Measurements from ENCODE around the gene ZC3H8. TPM values are rescaled to one million over a fixed set of nuclear protein-coding genes. Genes with fewer than 3 reads are reported as not detected.
"Not testable (repeated sequence)": the region's sequence is repeated elsewhere in the genome, so short reads cannot be mapped to it uniquely, and the experiment has no call there.

The ZC3H8 gene
- total RNA-seq, 1 experiment from 2014 or later = 19.9 TPM

DNA sequence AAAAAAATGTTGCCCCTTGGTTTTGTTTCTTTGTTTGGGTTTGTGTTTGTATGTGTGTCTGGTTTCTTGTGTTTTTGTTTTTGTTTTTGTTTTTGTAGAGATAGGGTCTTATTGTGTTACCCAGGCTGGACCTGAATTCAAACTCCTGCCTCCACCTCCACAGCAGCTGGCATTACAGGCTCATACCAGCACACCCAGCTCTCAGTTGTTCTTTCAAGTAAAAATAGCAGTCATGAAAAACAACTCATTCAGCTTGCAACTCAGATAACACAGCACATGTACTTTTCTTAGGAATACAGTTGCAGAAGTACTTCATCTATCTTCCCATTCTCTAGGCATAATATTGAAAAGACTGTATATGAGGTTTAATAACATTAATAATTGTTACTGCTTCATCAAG is 37.0 kb downstream of the ZC3H8 start:
- ChIA-PET CTCF (no interaction called here), POLR2A (no interaction called here)
- Mint-ChIP-seq H3K27me3 (ENCODE audit: insufficient read depth, unreplicated experiment) (no peaks in the 10 kb centered on the region), H3K36me3 (ENCODE audit: insufficient read depth, unreplicated experiment) (peaks cover 30% of the 10 kb centered on the region), H3K4me1 (ENCODE audit: low read depth, unreplicated experiment) (no peaks in the 10 kb centered on the region), H3K9me3 (ENCODE audit: unreplicated experiment) (peaks cover 16% of the 10 kb centered on the region), H3K27ac (ENCODE audit: unreplicated experiment) (no peak overlapping the region), H3K4me3 (ENCODE audit: unreplicated experiment) (no peak overlapping the region)
- TF ChIP-seq, protein P1, sequence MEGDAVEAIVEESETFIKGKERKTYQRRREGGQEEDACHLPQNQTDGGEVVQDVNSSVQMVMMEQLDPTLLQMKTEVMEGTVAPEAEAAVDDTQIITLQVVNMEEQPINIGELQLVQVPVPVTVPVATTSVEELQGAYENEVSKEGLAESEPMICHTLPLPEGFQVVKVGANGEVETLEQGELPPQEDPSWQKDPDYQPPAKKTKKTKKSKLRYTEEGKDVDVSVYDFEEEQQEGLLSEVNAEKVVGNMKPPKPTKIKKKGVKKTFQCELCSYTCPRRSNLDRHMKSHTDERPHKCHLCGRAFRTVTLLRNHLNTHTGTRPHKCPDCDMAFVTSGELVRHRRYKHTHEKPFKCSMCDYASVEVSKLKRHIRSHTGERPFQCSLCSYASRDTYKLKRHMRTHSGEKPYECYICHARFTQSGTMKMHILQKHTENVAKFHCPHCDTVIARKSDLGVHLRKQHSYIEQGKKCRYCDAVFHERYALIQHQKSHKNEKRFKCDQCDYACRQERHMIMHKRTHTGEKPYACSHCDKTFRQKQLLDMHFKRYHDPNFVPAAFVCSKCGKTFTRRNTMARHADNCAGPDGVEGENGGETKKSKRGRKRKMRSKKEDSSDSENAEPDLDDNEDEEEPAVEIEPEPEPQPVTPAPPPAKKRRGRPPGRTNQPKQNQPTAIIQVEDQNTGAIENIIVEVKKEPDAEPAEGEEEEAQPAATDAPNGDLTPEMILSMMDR (IDR thresholded peaks at IDR 0.05; ENCODE audit: insufficient read depth in 1 of 2, low read depth in 1 of 2, low read length in 1 of 2, severe bottlenecking in 1 of 2, unreplicated experiment in 1 of 2) = no peak
- Histone ChIP-seq H3K9me3 (no peaks in the 10 kb centered on the region), H3K4me1 (no peaks in the 10 kb centered on the region), H3K4me3 (ENCODE audit: low read depth, low read length) (no peak overlapping the region), H3K27me3 (replicated peaks; ENCODE audit: control insufficient read depth, insufficient read depth, low read length) (no peaks in the 10 kb centered on the region), H3K36me3 (ENCODE audit: control insufficient read depth, insufficient read depth, low read length) (no peaks in the 10 kb centered on the region; the same call in 1 of the 2 replicates)
- BruUV-seq (replicated peaks) = no TSS peak
- intact Hi-C loops (cut with micrococcal nuclease; ENCODE audit: unreplicated experiment) = loop anchor here (5.0 kb wide), 1 partner anchor 96 kb away; no protein-coding TSS in a partner anchor
- no peak for DNase-seq

DNA sequence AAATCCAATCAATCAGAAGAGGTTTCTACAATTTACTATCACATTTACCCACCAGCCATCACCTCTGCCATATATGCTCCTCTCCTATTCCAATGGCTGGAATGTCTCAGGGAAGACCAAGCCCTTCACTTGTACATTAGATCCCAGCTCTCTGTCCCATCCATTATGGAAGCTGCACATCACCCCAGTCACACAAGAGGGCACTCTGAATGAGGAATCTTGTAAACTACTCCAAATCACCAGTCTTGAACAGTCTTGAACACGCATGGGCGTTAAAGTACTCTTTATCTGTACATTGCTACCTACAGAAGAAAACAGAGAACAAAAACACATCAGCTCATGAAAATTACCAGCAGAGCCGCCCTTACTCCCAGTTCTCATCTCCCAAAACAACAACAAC is 38.7 kb downstream of the ZC3H8 start:
- intact Hi-C loops (cut with micrococcal nuclease; ENCODE audit: unreplicated experiment) = loop anchor here (5.0 kb wide), 1 partner anchor 94 kb away; no protein-coding TSS in a partner anchor
- TF ChIP-seq, protein P1 (IDR thresholded peaks at IDR 0.05; ENCODE audit: insufficient read depth in 1 of 2, low read depth in 1 of 2, low read length in 1 of 2, severe bottlenecking in 1 of 2, unreplicated experiment in 1 of 2) = peak; percentile 29 to 65
- Histone ChIP-seq H3K4me3 (ENCODE audit: low read depth, low read length) (no peak overlapping the region), H3K27me3 (replicated peaks; ENCODE audit: control insufficient read depth, insufficient read depth, low read length) (no peaks in the 10 kb centered on the region), H3K36me3 (ENCODE audit: control insufficient read depth, insufficient read depth, low read length) (no peaks in the 10 kb centered on the region; the same call in 1 of the 2 replicates), H3K4me1 (no peaks in the 10 kb centered on the region), H3K9me3 (no peaks in the 10 kb centered on the region)
- ChIA-PET CTCF (interaction anchor here (0.7 to 1.2 kb wide), 5 partner anchors 43 to 328 kb away, joined by 3 to 9 read pairs (median 3); partner anchors contain the start of genes FBLN7 and RGPD8), POLR2A (no interaction called here)
- BruUV-seq (replicated peaks) = no TSS peak
- Mint-ChIP-seq H3K27me3 (ENCODE audit: insufficient read depth, unreplicated experiment) (no peaks in the 10 kb centered on the region), H3K36me3 (ENCODE audit: insufficient read depth, unreplicated experiment) (peaks cover 14% of the 10 kb centered on the region), H3K27ac (ENCODE audit: unreplicated experiment) (no peak overlapping the region), H3K4me3 (ENCODE audit: unreplicated experiment) (no peak overlapping the region), H3K4me1 (ENCODE audit: low read depth, unreplicated experiment) (no peaks in the 10 kb centered on the region), H3K9me3 (ENCODE audit: unreplicated experiment) (peaks cover 5% of the 10 kb centered on the region)
- DNase-seq = peak; percentile 42 to 51

DNA sequence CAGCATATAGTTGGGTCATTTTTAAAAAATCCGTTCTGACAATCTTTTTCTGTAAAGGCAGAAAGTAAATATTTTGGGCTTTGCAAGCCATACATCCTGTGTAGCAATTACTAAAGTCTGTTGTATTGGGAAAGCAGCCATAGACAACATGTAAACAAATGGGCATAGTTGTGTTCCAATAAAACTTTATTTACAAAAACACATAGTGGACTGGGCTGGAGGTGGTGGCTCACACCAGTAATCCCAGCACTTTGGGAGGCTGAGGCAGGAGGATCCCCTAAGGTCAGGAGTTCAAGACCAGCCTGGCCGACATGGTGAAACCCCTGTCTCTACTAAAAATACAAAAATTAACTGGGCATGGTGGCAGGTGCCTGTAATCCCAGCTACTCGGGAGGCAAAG is 46.9 kb downstream of the ZC3H8 start:
- H3K4me3 ChIP-seq (ENCODE audit: low read depth, low read length); intact Hi-C loops (cut with micrococcal nuclease; ENCODE audit: unreplicated experiment); CTCF ChIA-PET; H3K4me1 Mint-ChIP-seq (ENCODE audit: low read depth, unreplicated experiment); H3K4me3 Mint-ChIP-seq (ENCODE audit: unreplicated experiment); H3K27me3 Mint-ChIP-seq (ENCODE audit: insufficient read depth, unreplicated experiment); BruUV-seq (replicated peaks); DNase-seq; H3K4me1 ChIP-seq; POLR2A ChIA-PET; H3K36me3 ChIP-seq (ENCODE audit: control insufficient read depth, insufficient read depth, low read length); H3K36me3 Mint-ChIP-seq (ENCODE audit: insufficient read depth, unreplicated experiment); H3K27ac Mint-ChIP-seq (ENCODE audit: unreplicated experiment); H3K27me3 ChIP-seq (replicated peaks; ENCODE audit: control insufficient read depth, insufficient read depth, low read length): not testable (repeated sequence)
- H3K9me3 ChIP-seq = peaks cover 18% of the 10 kb centered on the region
- H3K9me3 Mint-ChIP-seq (ENCODE audit: unreplicated experiment) = peaks cover 31% of the 10 kb centered on the region

DNA sequence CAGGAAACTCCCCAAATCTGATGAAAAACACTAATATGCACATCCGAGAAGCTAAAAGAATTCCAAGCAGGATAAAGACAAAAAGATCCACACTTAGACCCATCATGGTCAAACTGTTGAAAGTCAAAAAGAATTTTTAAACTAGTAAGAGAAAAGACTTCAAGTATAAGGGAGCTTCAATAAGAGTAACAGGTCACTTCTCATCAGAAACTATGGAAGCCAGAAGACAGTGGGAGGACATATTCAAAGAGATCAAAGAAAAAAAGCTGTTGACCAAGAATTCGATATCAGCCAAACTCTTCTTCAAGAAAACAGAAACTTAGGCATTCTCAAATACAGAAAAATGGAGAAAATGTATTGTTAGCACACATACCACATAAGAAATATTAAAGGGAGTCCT is 50.4 kb downstream of the ZC3H8 start:
- Mint-ChIP-seq H3K9me3 (ENCODE audit: unreplicated experiment) (peaks cover 31% of the 10 kb centered on the region), H3K36me3 (ENCODE audit: insufficient read depth, unreplicated experiment) (no peaks in the 10 kb centered on the region), H3K4me1 (ENCODE audit: low read depth, unreplicated experiment) (peaks cover 7% of the 10 kb centered on the region), H3K27ac (ENCODE audit: unreplicated experiment) (no peak overlapping the region), H3K27me3 (ENCODE audit: insufficient read depth, unreplicated experiment) (no peaks in the 10 kb centered on the region), H3K4me3 (ENCODE audit: unreplicated experiment) (no peak overlapping the region)
- no peaks in the 10 kb centered on the region for H3K36me3 ChIP-seq (ENCODE audit: control insufficient read depth, insufficient read depth, low read length)
- no peaks in the 10 kb centered on the region for H3K27me3 ChIP-seq (replicated peaks; ENCODE audit: control insufficient read depth, insufficient read depth, low read length)
- BruUV-seq (replicated peaks) = no TSS peak
- TF ChIP-seq, protein P1 (IDR thresholded peaks at IDR 0.05; ENCODE audit: insufficient read depth in 1 of 2, low read depth in 1 of 2, low read length in 1 of 2, severe bottlenecking in 1 of 2, unreplicated experiment in 1 of 2) = no peak
- peaks cover 18% of the 10 kb centered on the region for H3K9me3 ChIP-seq
- no peaks in the 10 kb centered on the region for H3K4me1 ChIP-seq
- no peak overlapping the region for H3K4me3 ChIP-seq (ENCODE audit: low read depth, low read length)
- no peak for DNase-seq
- intact Hi-C loops (cut with micrococcal nuclease; ENCODE audit: unreplicated experiment) = no loop called here
- ChIA-PET POLR2A (interaction anchor here (0.6 kb wide), 1 partner anchor 229 kb away, joined by 5 read pairs; the partner anchor contains the start of gene RGPD8), CTCF (no interaction called here)
